ENCODE results near the gene TMEM17.

The TMEM17 gene

DNA sequence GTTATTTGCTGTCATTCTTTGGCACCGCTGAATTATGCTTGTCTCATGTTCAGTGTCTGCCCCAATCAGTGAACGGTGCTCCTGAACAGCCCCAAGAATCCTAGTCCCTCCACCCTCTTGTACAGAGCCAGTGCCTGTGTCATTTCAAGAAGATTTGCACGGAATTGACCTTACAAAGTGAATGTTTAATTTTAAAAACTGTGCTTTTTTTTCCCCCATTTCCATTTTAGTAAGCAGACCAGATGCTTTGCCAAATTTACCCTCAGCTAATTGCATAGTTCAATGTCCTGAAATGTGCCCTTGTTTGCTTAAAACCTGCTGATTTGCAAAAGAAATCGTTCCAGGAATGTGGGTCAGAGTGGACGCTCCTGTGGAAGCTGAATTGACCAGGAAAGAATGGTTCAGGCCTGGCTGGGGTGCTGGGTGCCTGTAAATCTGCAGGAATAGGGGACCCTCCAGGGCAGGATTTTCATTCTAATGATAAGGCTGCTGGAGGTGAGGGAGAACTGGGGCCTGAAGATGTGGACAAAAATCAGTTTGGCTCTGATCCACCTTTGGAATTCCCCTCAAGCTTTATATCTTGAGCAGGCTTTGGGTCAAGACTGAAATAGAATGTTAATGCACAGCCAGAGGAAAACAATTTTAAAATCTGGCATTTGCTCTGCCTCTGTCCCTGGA lies 20.1 kb downstream of the TMEM17 start:
- H3K27ac ChIP-seq, result no peak overlapping the region
- H3K27me3 ChIP-seq (replicated peaks), result no peaks in the 10 kb centered on the region
- no peaks in the 10 kb centered on the region for H3K36me3 ChIP-seq (replicated peaks)
- H3K4me3 ChIP-seq (ENCODE audit: low read depth, low read length), result no peak overlapping the region
- in situ Hi-C loops (cut with HindIII; ENCODE audit: low pct_ligation_motif_present, low sequenced_read_pairs), result no loop called here
- no peak for TF ChIP-seq CTCF (IDR thresholded peaks at IDR 0.05; ENCODE audit: low read depth, low read length, missing control alignments)
- DNase-seq, result no peak

- no peak overlapping the region for H3K4me3 ChIP-seq (ENCODE audit: low read depth, low read length)
- H3K27ac ChIP-seq, result no peak overlapping the region
- H3K36me3 ChIP-seq (replicated peaks), result no peaks in the 10 kb centered on the region
- no peaks in the 10 kb centered on the region for H3K27me3 ChIP-seq (replicated peaks)
- no peak for TF ChIP-seq CTCF (IDR thresholded peaks at IDR 0.05; ENCODE audit: low read depth, low read length, missing control alignments)
- in situ Hi-C loops (cut with HindIII; ENCODE audit: low pct_ligation_motif_present, low sequenced_read_pairs), result no loop called here
- DNase-seq, result no peak
Measured at GRCh38 chr2:62482558-62483352, 23.2 kb downstream of the TMEM17 start.

DNA sequence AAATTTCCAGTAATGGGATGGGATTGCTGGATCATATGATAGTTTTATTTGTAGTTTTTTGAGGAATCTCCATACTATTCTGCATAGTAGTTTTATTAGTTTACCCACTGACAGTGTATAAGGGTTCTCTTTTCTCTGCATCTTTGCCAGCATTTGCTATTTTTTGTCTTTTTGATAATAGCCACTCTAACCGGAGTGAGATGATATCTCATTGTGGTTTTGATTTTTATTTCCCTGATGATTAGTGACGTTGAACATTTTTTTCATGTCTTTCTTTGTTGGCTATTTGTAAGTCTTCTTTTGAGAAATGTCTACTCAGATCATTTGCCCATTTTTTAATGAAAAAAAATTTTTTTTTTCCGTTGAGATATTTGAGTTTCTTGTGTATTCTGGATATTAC lies 26.1 kb downstream of the TMEM17 start:
- in situ Hi-C loops (cut with HindIII; ENCODE audit: low pct_ligation_motif_present, low sequenced_read_pairs), result no loop called here

GRCh38 chr2:62478093-62478580 lies 27.9 kb downstream of the TMEM17 start:
- no peak for TF ChIP-seq CTCF (IDR thresholded peaks at IDR 0.05; ENCODE audit: low read depth, low read length, missing control alignments)
- no peaks in the 10 kb centered on the region for H3K27me3 ChIP-seq (replicated peaks)
- in situ Hi-C loops (cut with HindIII; ENCODE audit: low pct_ligation_motif_present, low sequenced_read_pairs), result no loop called here
- DNase-seq, result no peak
- H3K36me3 ChIP-seq (replicated peaks), result no peaks in the 10 kb centered on the region
- H3K27ac ChIP-seq, result no peak overlapping the region
- no peak overlapping the region for H3K4me3 ChIP-seq (ENCODE audit: low read depth, low read length)

More for the DNA sequence above, 26.1 kb downstream of the TMEM17 start:
- DNase-seq, result no peak
- no peaks in the 10 kb centered on the region for H3K36me3 ChIP-seq (replicated peaks)
- no peaks in the 10 kb centered on the region for H3K27me3 ChIP-seq (replicated peaks)
- no peak for TF ChIP-seq CTCF (IDR thresholded peaks at IDR 0.05; ENCODE audit: low read depth, low read length, missing control alignments)
- no peak overlapping the region for H3K27ac ChIP-seq
- no peak overlapping the region for H3K4me3 ChIP-seq (ENCODE audit: low read depth, low read length)

GRCh38 chr2:62477573-62477972 lies 28.4 kb downstream of the TMEM17 start:
- no peaks in the 10 kb centered on the region for H3K36me3 ChIP-seq (replicated peaks)
- no peak overlapping the region for H3K4me3 ChIP-seq (ENCODE audit: low read depth, low read length)
- in situ Hi-C loops (cut with HindIII; ENCODE audit: low pct_ligation_motif_present, low sequenced_read_pairs), result no loop called here
- no peaks in the 10 kb centered on the region for H3K27me3 ChIP-seq (replicated peaks)
- no peak for TF ChIP-seq CTCF (IDR thresholded peaks at IDR 0.05; ENCODE audit: low read depth, low read length, missing control alignments)
- DNase-seq, result no peak
- H3K27ac ChIP-seq, result no peak overlapping the region

Measured in brain microvascular endothelial cell (primary cell).